Measurements from ENCODE around the gene DAO. TPM values are rescaled to one million over a fixed set of nuclear protein-coding genes. Genes with fewer than 3 reads are reported as not detected.
"Not testable (repeated sequence)": the region's sequence is repeated elsewhere in the genome, so short reads cannot be mapped to it uniquely, and the experiment has no call there.

Gene DAO
- total RNA-seq, 4 donors from 2014 or later, result not detected

DNA sequence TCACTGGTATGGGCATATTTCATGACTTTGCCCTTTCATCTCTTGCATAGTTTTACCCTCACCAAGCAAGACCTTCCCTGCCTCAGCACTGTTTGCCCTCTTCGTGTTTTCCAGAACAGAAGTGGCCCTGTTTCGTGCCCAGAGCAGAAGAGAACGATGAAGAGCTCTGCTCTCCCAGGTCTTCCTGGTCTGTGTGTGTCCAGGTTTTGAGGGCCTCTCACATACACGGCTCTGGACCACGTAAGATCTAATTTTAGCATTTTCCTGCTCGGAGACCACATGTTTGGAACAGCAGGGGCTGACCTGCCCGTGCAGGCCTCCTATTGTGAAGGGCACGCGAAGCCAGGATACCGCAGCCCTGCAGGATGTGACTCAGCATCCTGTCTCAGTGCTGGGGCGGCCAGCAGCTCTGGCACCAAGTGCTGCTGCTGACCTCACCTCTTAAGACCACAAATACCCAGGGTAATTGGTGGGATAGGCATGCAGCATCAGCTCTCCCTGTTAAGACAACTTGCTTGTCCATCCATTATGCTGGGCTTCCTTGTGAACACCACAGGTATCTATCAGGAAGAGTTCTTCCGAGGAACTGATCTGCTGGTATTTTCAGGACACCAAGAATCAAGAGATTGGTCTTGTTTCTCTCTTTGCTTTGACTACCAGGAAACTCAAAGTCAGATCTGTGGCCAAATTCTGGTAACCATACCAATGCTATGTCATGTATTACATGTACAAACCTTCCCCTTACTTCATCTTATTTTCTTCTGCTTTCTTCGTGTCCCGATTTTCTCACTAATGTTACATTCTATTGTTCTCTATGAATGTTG lies 41.5 kb upstream of the DAO start:
- whole genome bisulfite sequencing, 2 donors, result 22 to 27% methylated on average over 13 to 14 of the region's 14 CpGs
- H3K4me1 ChIP-seq, result peaks cover 15 to 96% (median 68%) of the 10 kb centered on the region in 4 donors

GRCh38 chr12:108839018-108839889 lies 40.6 kb upstream of the DAO start:
- Histone ChIP-seq H3K27ac (peak overlapping the region; percentile 77 to 95 (median 85)), H3K9me3 (no peaks in the 10 kb centered on the region), H3K36me3 (no peaks in the 10 kb centered on the region), H3K27me3 (no peaks in the 10 kb centered on the region), H3K4me1 (peaks cover 13 to 92% (median 60%) of the 10 kb centered on the region in 4 donors), H3K4me3 (no peak overlapping the region)
- TF ChIP-seq POLR2A (IDR thresholded peaks at IDR 0.05) (no peak), EP300 (IDR thresholded peaks at IDR 0.05) (peak in 1 of 2 donors; percentile 67)
- DNase-seq (ENCODE audit: low spot score in 2 of 2), result peak in 1 of 2 donors; percentile 32
- 6 to 17% methylated on average over 6 of the region's 6 CpGs for WGBS, 2 donors

More for the DNA sequence above, 41.5 kb upstream of the DAO start:
- Histone ChIP-seq H3K27ac (peak overlapping the region; percentile 77 to 95 (median 85)), H3K27me3 (no peaks in the 10 kb centered on the region), H3K36me3 (no peaks in the 10 kb centered on the region), H3K4me3 (no peak overlapping the region), H3K9me3 (no peaks in the 10 kb centered on the region)
- TF ChIP-seq POLR2A (IDR thresholded peaks at IDR 0.05) (no peak), EP300 (IDR thresholded peaks at IDR 0.05) (peak in 1 of 2 donors; percentile 86)
- peak; percentile 54 to 56 for DNase-seq (ENCODE audit: low spot score in 2 of 2)

GRCh38 chr12:108839890-108840230 lies 40.0 kb upstream of the DAO start:
- no peaks in the 10 kb centered on the region for H3K27me3 ChIP-seq
- H3K9me3 ChIP-seq, result no peaks in the 10 kb centered on the region
- no peaks in the 10 kb centered on the region for H3K36me3 ChIP-seq
- TF ChIP-seq EP300 (IDR thresholded peaks at IDR 0.05) (no peak), CTCF (IDR thresholded peaks at IDR 0.05) (no peak), POLR2A (IDR thresholded peaks at IDR 0.05) (no peak)
- H3K27ac ChIP-seq, result peak overlapping the region; percentile 77 to 95 (median 85)
- H3K4me3 ChIP-seq, result no peak overlapping the region
- H3K4me1 ChIP-seq, result peaks cover 8 to 90% (median 54%) of the 10 kb centered on the region in 4 donors
- no peak for DNase-seq (ENCODE audit: low spot score in 2 of 2)
- 21 to 49% methylated on average over 6 to 10 of the region's 10 CpGs for WGBS, 2 donors

DNA sequence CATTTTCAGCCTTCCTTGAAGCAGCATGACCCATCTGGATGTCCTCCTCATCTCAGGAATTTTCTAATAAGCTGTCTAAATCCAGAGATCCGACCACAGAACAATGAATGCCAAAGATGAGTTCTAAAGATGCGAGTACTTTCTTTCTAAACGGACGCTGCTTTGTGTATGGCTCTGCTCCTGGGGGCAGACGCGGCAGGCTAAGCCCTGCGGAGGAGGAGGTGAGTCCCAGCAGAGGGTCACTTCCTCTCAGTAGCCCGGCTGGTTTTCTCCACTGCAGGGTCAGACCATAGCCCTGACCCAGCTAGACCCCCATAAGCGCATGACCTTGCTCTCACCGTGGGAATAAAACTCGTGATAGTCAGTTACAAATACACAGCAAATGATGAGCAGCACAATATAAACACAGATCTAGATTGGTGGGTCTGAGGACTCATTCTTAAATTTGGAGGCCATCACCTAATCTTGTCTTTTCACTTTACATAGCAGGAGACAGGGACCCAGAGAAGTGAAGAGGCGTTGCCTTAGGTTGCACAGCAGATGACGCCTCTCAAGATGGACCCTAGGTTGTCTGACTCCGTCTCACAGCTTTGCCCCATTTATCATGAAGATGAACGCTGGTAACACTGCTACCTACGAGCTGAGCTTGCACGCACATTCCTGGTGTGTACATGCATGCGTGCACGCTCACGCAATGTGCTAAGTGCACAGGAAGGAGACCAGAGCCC lies 39.1 kb upstream of the DAO start:
- Histone ChIP-seq H3K9me3 (no peaks in the 10 kb centered on the region), H3K4me1 (peaks cover 4 to 89% (median 50%) of the 10 kb centered on the region in 4 donors), H3K4me3 (no peak overlapping the region), H3K36me3 (peaks cover 0 to 7% (median 0%) of the 10 kb centered on the region in 3 donors), H3K27ac (peak overlapping the region; percentile 77 to 95 (median 85)), H3K27me3 (no peaks in the 10 kb centered on the region)
- TF ChIP-seq EP300 (IDR thresholded peaks at IDR 0.05) (no peak), POLR2A (IDR thresholded peaks at IDR 0.05) (no peak), CTCF (IDR thresholded peaks at IDR 0.05) (no peak)
- DNase-seq (ENCODE audit: low spot score in 2 of 2), result no peak
- WGBS, 2 donors, result 49 to 53% methylated on average over 20 of the region's 20 CpGs

DNA sequence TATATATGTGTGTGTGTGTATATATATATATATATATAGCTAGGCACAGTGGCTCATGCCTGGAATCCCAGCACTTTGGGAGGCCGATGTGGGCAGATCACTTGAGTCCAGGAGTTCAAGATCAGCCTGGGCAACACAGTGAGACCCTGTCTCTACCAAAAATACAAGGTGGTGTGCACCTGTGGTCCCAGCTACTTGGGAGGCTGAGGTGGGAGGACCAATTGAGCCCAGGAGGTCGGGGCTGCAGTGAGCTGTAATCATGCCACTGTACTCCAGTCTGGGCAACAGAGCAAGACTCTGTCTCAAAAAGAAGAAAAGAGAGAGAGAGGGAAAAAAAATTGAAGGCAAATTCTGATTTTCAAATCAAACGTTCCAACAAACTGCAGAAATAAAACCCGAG lies 38.1 kb upstream of the DAO start:
- peaks cover 4 to 90% (median 52%) of the 10 kb centered on the region in 4 donors for H3K4me1 ChIP-seq
- H3K36me3 ChIP-seq, result peaks cover 0 to 12% (median 0%) of the 10 kb centered on the region in 3 donors
- not testable (repeated sequence) for H3K4me3 ChIP-seq; H3K27me3 ChIP-seq; DNase-seq (ENCODE audit: low spot score in 2 of 2); H3K9me3 ChIP-seq
- peak overlapping the region; percentile 11 to 95 (median 52) for H3K27ac ChIP-seq
- WGBS, 2 donors, result 47 to 59% methylated on average over 4 of the region's 4 CpGs

- no peak for DNase-seq (ENCODE audit: low spot score in 2 of 2)
- TF ChIP-seq EP300 (IDR thresholded peaks at IDR 0.05) (no peak), POLR2A (IDR thresholded peaks at IDR 0.05) (no peak), CTCF (IDR thresholded peaks at IDR 0.05) (no peak)
- WGBS, 2 donors, result 48 to 51% methylated on average over 5 to 6 of the region's 6 CpGs
- peak overlapping the region; percentile 11 to 95 (median 52) for H3K27ac ChIP-seq
- peaks cover 0 to 18% (median 0%) of the 10 kb centered on the region in 3 donors for H3K36me3 ChIP-seq
- no peaks in the 10 kb centered on the region for H3K9me3 ChIP-seq
- H3K4me1 ChIP-seq, result peaks cover 4 to 90% (median 50%) of the 10 kb centered on the region in 4 donors
- no peaks in the 10 kb centered on the region for H3K27me3 ChIP-seq
- H3K4me3 ChIP-seq, result no peak overlapping the region
Observed at GRCh38 chr12:108842361-108842760, 37.5 kb upstream of the DAO start.
